K562 (cell line): ENCODE results near the gene PPT2. TPM values are rescaled to one million over a fixed set of nuclear protein-coding genes. Genes with fewer than 3 reads are reported as not detected.

ENCODE experiments used
- E2F3 ChIP-seq: fragments of 250-450 bp; sonication (Bioruptor Pico); IDR thresholded peaks from 2 replicates; pipeline ENCODE4 v1.4.0; 2020; ENCODE audit warnings: mild to moderate bottlenecking
- EHMT2 ChIP-seq: fragments of 450-650 bp; IDR thresholded peaks from 2 replicates; pipeline ENCODE4 v1.6.1; 2018; ENCODE audit warnings: antibody characterized with exemption
- EP400 ChIP-seq: fragments of 450-650 bp; IDR thresholded peaks from 2 replicates; pipeline ENCODE4 v1.6.1; 2017; ENCODE audit warnings: antibody characterized with exemption, mild to moderate bottlenecking, moderate library complexity
- FOXK2 ChIP-seq, 2 experiments: fragments of 450-650 bp; IDR thresholded peaks in 1 of 2; conservative IDR thresholded peaks in 1 of 2; 2 replicates each; pipeline ENCODE4 v1.6.1; 2016; ENCODE audit warnings: low read depth in 2 of 2, mild to moderate bottlenecking in 1 of 2
- GTF2F1 ChIP-seq: IDR thresholded peaks from 2 replicates; pipeline ENCODE4 v1.6.1; 2011; ENCODE audit warnings: low read depth, low read length, improper control_type of control experiment
- HEY1 ChIP-seq: fragments of 250-450 bp; sonication (Bioruptor Pico); IDR thresholded peaks from 2 replicates; pipeline ENCODE4 v1.5.0; 2020; ENCODE audit warnings: mild to moderate bottlenecking, moderate library complexity, borderline replicate concordance
- MED1 ChIP-seq: sonication (generic); formaldehyde crosslinking; IDR thresholded peaks from 2 replicates; pipeline ENCODE4 v1.8.1; 2023; ENCODE audit warnings: missing genetic modification reagents, borderline replicate concordance
- NFXL1 ChIP-seq: fragments of 450-650 bp; formaldehyde crosslinking; IDR thresholded peaks from 2 replicates; pipeline ENCODE4 v1.4.0; 2021; ENCODE audit warnings: mild to moderate bottlenecking
- NFYB ChIP-seq: IDR thresholded peaks from 2 replicates; pipeline ENCODE4 v1.6.1; 2011; ENCODE audit warnings: mild to moderate bottlenecking, moderate library complexity; ENCODE audit not compliant: insufficient read length; ENCODE audit errors: extremely low read depth
- PHF20 ChIP-seq: fragments of 450-650 bp; IDR thresholded peaks from 2 replicates; pipeline ENCODE4 v1.6.1; 2018; ENCODE audit not compliant: partially characterized antibody
- RBM22 ChIP-seq: fragments of 200-400 bp; formaldehyde crosslinking; IDR thresholded peaks from 2 replicates; pipeline ENCODE4 v1.6.1; 2018; ENCODE audit warnings: low read length, low read depth; ENCODE audit not compliant: poor library complexity, severe bottlenecking
- SP1 ChIP-seq: sonication (generic); formaldehyde crosslinking; IDR thresholded peaks from 2 replicates; pipeline ENCODE4 v1.8.1; 2022; ENCODE audit warnings: mild to moderate bottlenecking, missing genetic modification reagents
- SRSF9 ChIP-seq: fragments of 200-400 bp; formaldehyde crosslinking; IDR thresholded peaks from 2 replicates; pipeline ENCODE4 v1.6.1; 2017; ENCODE audit warnings: low read depth, low read length, borderline replicate concordance
- THAP12 ChIP-seq: fragments of 250-450 bp; sonication (Bioruptor Pico); IDR thresholded peaks from 2 replicates; pipeline ENCODE4 v1.9.0; 2021; ENCODE audit warnings: mild to moderate bottlenecking, inconsistent platforms
- ZC3H11A ChIP-seq: IDR thresholded peaks from 2 replicates; pipeline ENCODE4 v1.6.1; 2012; ENCODE audit warnings: low read depth, low read length, improper control_type of control experiment
- ZNF740 ChIP-seq, 3 experiments: fragments of 200-800 bp in 1 of 3; sonication (Bioruptor generic) in 1 of 3; sonication (generic) in 1 of 3; formaldehyde crosslinking in 1 of 3; IDR thresholded peaks; 2 replicates each; pipeline versions ENCODE4 v1.6.1 to v1.8.0; 2016 to 2022; ENCODE audit warnings: mild to moderate bottlenecking in 2 of 3, missing compliant biosample characterization in 2 of 3, missing genetic modification characterization in 2 of 3, missing genetic modification reagents in 1 of 3
- polyA plus RNA-seq, 8 experiments: library from polyadenylated mRNA; depleted of rRNA in 4 of 8; stranded (reverse) in 5 of 8; unstranded in 3 of 8; fragments of >200 nt; fragmentation: Nextera tagmentation in 2 of 8; fragmentation: Illumina TruSeq in 1 of 8; extraction: Ambion mirVana in 2 of 8; extraction: Trizol in 1 of 8; gene quantifications; 2 replicates each; pipeline versions ENCODE4 v1.2.1 to v1.2.3, GENCODE V29; 2011 to 2014; ENCODE audit warnings: inconsistent platforms in 1 of 8, missing spikeins in 1 of 8
- total RNA-seq, 7 experiments: library from RNA; depleted of rRNA in 6 of 7; stranded (reverse); fragments of >200 nt in 6 of 7; fragmentation: Illumina TruSeq in 2 of 7; extraction: Trizol in 2 of 7; gene quantifications; 2 replicates each; pipeline versions ENCODE4 v1.2.1 to v1.2.3, GENCODE V29; 2011 to 2021; ENCODE audit warnings: low replicate concordance in 1 of 7
- TF ChIP-seq, protein P1 (sequence below): sonication (generic); formaldehyde crosslinking; IDR thresholded peaks from 2 replicates; pipeline ENCODE4 v1.8.0; 2023; ENCODE audit warnings: mild to moderate bottlenecking, missing genetic modification reagents
- TF ChIP-seq, protein P2 (sequence below): IDR thresholded peaks from 2 replicates; pipeline ENCODE4 v1.6.1; 2016; ENCODE audit warnings: missing genetic modification characterization, missing compliant biosample characterization
- TF ChIP-seq, protein P3 (sequence below): sonication (generic); formaldehyde crosslinking; IDR thresholded peaks from 2 replicates; pipeline ENCODE4 v1.9.0; 2022; ENCODE audit warnings: mild to moderate bottlenecking, missing genetic modification reagents

The PPT2 gene
- total and polyA plus RNA-seq, 9 of the 15 experiments (the other 6 are each of a cell fraction or from before 2014, with no cell fraction given): 27.4 to 98.8 (median 69.9) TPM

- TF ChIP-seq MED1 (CRISPR knock-in tag) (no peak), SP1 (CRISPR knock-in tag) (no peak; the same call in 1 of the 2 replicates), NFXL1 (CRISPR knock-in tag) (no peak), FOXK2 (conservative IDR thresholded peaks at IDR 0.05 in 1 of 2, IDR thresholded peaks at IDR 0.05 in 1 of 2; ENCODE audit: low read depth in 2 of 2) (peak; percentile 71 to 82), PHF20 (no peak), THAP12 (CRISPR knock-in tag) (no peak), NFYB (no peak), EP400 (peak; percentile 71), RBM22 (no peak), HEY1 (CRISPR knock-in tag) (no peak), ZNF740 (CRISPR knock-in tag; IDR thresholded peaks at IDR 0.05) (peak; percentile 90), ZNF740 (tag; IDR thresholded peaks at IDR 0.05) (peak in 1 of 2 experiments; percentile 94; a peak in 2 of 4 replicates), GTF2F1 (no peak), E2F3 (CRISPR knock-in tag) (no peak), EHMT2 (no peak), SRSF9 (no peak), ZC3H11A (no peak)
- TF ChIP-seq, protein P1, sequence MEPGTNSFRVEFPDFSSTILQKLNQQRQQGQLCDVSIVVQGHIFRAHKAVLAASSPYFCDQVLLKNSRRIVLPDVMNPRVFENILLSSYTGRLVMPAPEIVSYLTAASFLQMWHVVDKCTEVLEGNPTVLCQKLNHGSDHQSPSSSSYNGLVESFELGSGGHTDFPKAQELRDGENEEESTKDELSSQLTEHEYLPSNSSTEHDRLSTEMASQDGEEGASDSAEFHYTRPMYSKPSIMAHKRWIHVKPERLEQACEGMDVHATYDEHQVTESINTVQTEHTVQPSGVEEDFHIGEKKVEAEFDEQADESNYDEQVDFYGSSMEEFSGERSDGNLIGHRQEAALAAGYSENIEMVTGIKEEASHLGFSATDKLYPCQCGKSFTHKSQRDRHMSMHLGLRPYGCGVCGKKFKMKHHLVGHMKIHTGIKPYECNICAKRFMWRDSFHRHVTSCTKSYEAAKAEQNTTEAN (CRISPR knock-in tag): no peak
- TF ChIP-seq, protein P2, sequence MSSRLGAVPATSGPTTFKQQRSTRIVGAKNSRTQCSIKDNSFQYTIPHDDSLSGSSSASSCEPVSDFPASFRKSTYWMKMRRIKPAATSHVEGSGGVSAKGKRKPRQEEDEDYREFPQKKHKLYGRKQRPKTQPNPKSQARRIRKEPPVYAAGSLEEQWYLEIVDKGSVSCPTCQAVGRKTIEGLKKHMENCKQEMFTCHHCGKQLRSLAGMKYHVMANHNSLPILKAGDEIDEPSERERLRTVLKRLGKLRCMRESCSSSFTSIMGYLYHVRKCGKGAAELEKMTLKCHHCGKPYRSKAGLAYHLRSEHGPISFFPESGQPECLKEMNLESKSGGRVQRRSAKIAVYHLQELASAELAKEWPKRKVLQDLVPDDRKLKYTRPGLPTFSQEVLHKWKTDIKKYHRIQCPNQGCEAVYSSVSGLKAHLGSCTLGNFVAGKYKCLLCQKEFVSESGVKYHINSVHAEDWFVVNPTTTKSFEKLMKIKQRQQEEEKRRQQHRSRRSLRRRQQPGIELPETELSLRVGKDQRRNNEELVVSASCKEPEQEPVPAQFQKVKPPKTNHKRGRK (tag): no peak
- TF ChIP-seq, protein P3, sequence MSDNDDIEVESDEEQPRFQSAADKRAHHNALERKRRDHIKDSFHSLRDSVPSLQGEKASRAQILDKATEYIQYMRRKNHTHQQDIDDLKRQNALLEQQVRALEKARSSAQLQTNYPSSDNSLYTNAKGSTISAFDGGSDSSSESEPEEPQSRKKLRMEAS (CRISPR knock-in tag): no peak
Measured at GRCh38 chr6:32190054-32190851, 36.3 kb downstream of the PPT2 start, which contains the start of gene PBX2 (continued).
